Lung (tissue), 12 donors: Measurements from ENCODE around the gene HK1. TPM values are rescaled to one million over a fixed set of nuclear protein-coding genes. Genes with fewer than 3 reads are reported as not detected.
A peak's percentile ranks its signal among the peaks of the same experiment; 100 is the strongest.
"Not testable (repeated sequence)": the region's sequence is repeated elsewhere in the genome, so short reads cannot be mapped to it uniquely, and the experiment has no call there.

Source experiments
- ATAC-seq: fragments of 200-7000 bp; cut with Tn5 transposase; one replicate; pipeline ENCODE4 v1.9.1; 2020; ENCODE audit warnings: moderate number of reproducible peaks; ENCODE audit not compliant: insufficient read depth, low FRiP score
- DNase-seq, 3 donors: peaks; one replicate each; pipeline ENCODE4 v3.0.0-alpha.2; 2013 to 2017
- H3K27ac ChIP-seq, 2 donors: one replicate each; pipeline ENCODE4 v1.5.1; 2013; ENCODE audit warnings: mild to moderate bottlenecking in 2 of 2, moderate library complexity in 2 of 2, control low read depth in 1 of 2, inconsistent platforms in 1 of 2, low read depth in 1 of 2, low read length in 1 of 2
- H3K27me3 ChIP-seq, 3 donors: one replicate each; pipeline ENCODE4 v1.5.1; 2013; ENCODE audit warnings: low read length in 2 of 3; ENCODE audit not compliant: control insufficient read depth in 3 of 3, insufficient read depth in 3 of 3
- H3K36me3 ChIP-seq, 4 donors: one replicate each; pipeline ENCODE4 v1.5.1; 2013; ENCODE audit warnings: low read length in 4 of 4, mild to moderate bottlenecking in 1 of 4, moderate library complexity in 1 of 4; ENCODE audit not compliant: control insufficient read depth in 4 of 4, insufficient read depth in 4 of 4
- H3K4me1 ChIP-seq, 5 donors: one replicate each; pipeline ENCODE4 v1.5.1; 2013; ENCODE audit warnings: low read length in 5 of 5, mild to moderate bottlenecking in 2 of 5, moderate library complexity in 1 of 5; ENCODE audit not compliant: control insufficient read depth in 5 of 5, insufficient read depth in 5 of 5
- H3K4me3 ChIP-seq: one replicate; pipeline ENCODE4 v1.5.1; 2013; ENCODE audit warnings: mild to moderate bottlenecking, control low read depth, moderate library complexity
- H3K9ac ChIP-seq, 2 donors: one replicate each; pipeline ENCODE4 v1.5.1; 2013; ENCODE audit warnings: low read length in 2 of 2, control low read depth in 1 of 2; ENCODE audit not compliant: insufficient read depth in 1 of 2
- H3K9me3 ChIP-seq, 4 donors: one replicate each; pipeline ENCODE4 v1.5.1; 2013; ENCODE audit warnings: low read length in 3 of 4, mild to moderate bottlenecking in 1 of 4, moderate library complexity in 1 of 4; ENCODE audit not compliant: control insufficient read depth in 4 of 4, insufficient read depth in 3 of 4
- WGBS, 2 donors: extraction: QIAGEN DNeasy Blood & Tissue Kit; methylation state at CpG; one replicate each; pipeline ENCODE4 v1.1.7; 2013; 5-methylcytosine and 5-hydroxymethylcytosine counted together
- polyA plus RNA-seq, 2 donors: library from polyadenylated mRNA; stranded (reverse); fragments of 200-250 nt; gene quantifications; one replicate each; pipeline ENCODE4 v1.2.1, GENCODE V29; 2013
- total RNA-seq, 2 donors: library from RNA; depleted of rRNA in 1 of 2; stranded (reverse); fragments of >200 nt in 1 of 2; gene quantifications; one replicate each; pipeline ENCODE4 v1.2.1, GENCODE V29; 2014 to 2021
- TF ChIP-seq, protein P1 (sequence below): IDR thresholded peaks from 2 replicates; pipeline ENCODE4 v1.5.1; 2012; ENCODE audit warnings: mild to moderate bottlenecking; ENCODE audit errors: control extremely low read depth, extremely low read depth
- donor health status: control.
- donor health status: control.
- donor health status: Bipolar disorder and iron deficiency.
- donor health status: healthy.
- donor health status: DM: yes; HTN: yes; CAD: no.

Gene HK1
- total and polyA plus RNA-seq, 4 donors = 33.6 to 120 (median 78.0) TPM

DNA sequence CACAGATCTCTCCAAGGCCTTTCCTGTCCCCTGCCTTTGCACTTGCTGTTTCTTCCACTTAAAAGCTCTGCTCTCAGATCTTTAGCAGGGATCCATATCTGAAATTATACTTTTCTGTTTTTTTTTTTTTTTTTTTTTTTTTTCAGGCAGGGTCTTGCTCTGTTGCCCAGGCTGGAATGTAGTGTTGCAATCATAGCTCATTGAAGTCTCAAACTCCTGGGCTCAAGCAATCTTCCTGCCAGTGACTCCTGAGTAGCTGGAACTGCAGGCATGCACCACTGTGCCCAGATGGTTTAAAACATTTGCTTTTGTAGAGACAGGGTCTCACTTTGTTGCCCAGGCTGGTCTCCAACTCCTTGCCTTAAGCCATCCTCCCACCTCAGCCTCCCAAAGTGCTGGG, 167.9 kb downstream of the HK1 start:
- Histone ChIP-seq H3K36me3 (no peaks in the 10 kb centered on the region), H3K9me3 (no peaks in the 10 kb centered on the region), H3K9ac (no peak overlapping the region), H3K27me3 (no peaks in the 10 kb centered on the region), H3K27ac (peak overlapping the region in 1 of 2 donors; percentile 48), H3K4me3 (no peak overlapping the region), H3K4me1 (peaks cover 0 to 13% (median 0%) of the 10 kb centered on the region in 5 donors)
- TF ChIP-seq, protein P1, sequence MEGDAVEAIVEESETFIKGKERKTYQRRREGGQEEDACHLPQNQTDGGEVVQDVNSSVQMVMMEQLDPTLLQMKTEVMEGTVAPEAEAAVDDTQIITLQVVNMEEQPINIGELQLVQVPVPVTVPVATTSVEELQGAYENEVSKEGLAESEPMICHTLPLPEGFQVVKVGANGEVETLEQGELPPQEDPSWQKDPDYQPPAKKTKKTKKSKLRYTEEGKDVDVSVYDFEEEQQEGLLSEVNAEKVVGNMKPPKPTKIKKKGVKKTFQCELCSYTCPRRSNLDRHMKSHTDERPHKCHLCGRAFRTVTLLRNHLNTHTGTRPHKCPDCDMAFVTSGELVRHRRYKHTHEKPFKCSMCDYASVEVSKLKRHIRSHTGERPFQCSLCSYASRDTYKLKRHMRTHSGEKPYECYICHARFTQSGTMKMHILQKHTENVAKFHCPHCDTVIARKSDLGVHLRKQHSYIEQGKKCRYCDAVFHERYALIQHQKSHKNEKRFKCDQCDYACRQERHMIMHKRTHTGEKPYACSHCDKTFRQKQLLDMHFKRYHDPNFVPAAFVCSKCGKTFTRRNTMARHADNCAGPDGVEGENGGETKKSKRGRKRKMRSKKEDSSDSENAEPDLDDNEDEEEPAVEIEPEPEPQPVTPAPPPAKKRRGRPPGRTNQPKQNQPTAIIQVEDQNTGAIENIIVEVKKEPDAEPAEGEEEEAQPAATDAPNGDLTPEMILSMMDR = no peak
- ATAC-seq (no peak), DNase-seq (no peak)

GRCh38 chr10:69446650-69447151, 168.4 kb downstream of the HK1 start:
- H3K4me1 ChIP-seq = peaks cover 0 to 13% (median 0%) of the 10 kb centered on the region in 5 donors
- no peak overlapping the region for H3K9ac ChIP-seq
- no peak for DNase-seq
- no peak overlapping the region for H3K4me3 ChIP-seq
- WGBS, 2 donors = 38 to 40% methylated on average over 3 of the region's 3 CpGs
- TF ChIP-seq, protein P1 = no peak
- H3K27me3 ChIP-seq = peaks cover 0 to 2% (median 1%) of the 10 kb centered on the region in 3 donors
- no peaks in the 10 kb centered on the region for H3K9me3 ChIP-seq
- no peak for ATAC-seq
- H3K36me3 ChIP-seq = no peaks in the 10 kb centered on the region
- H3K27ac ChIP-seq = no peak overlapping the region

DNA sequence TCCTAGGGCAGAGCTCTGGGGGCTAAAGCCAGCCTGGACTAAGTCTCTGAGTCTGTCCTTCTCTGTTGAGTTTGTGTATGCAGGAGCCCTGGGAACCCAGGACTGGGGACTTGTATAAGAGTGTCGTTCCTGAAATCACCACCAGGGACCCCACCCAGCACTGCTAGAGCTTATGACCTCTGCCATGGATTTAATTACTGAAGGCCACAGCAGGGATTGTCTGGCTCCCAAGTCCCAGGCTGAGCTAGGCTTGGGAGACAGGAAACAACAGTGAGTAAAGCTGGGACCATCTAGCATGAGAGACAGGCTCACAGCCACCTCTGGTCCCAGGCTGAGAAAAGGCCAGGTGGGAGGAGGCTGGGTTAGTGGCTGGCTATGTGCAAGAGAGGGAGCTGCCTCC, 171.5 kb downstream of the HK1 start:
- ATAC-seq (no peak), DNase-seq (peak in 1 of 3 donors; percentile 44)
- Histone ChIP-seq H3K9me3 (no peaks in the 10 kb centered on the region), H3K36me3 (no peaks in the 10 kb centered on the region), H3K9ac (no peak overlapping the region), H3K27me3 (peaks cover 0 to 12% (median 5%) of the 10 kb centered on the region in 3 donors), H3K27ac (peak overlapping the region in 1 of 2 donors; percentile 82), H3K4me1 (peaks cover 0 to 19% (median 0%) of the 10 kb centered on the region in 5 donors), H3K4me3 (no peak overlapping the region)
- whole genome bisulfite sequencing, 2 donors = 10 to 12% methylated on average over 1 of the region's 1 CpG
- TF ChIP-seq, protein P1 = peak; percentile 1

DNA sequence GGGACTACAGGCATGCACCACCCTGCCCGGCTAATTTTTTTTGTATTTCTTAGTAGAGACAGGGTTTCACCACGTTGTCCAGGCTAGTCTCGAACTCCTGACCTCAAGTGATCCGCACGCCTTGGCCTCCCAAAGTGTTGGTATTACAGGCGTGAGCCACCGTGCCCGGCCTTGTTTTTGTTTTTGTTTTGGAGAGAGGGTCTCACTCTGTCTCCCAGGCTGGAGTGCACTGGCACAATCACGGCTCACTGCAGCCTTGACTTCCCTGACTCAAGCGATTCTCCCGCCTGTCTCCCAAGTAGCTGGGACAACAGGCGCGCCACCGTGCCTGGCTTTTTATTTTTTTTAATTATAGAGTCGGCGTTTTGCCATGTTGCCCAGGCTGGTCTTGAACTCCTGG, 172.1 kb downstream of the HK1 start:
- H3K4me3 ChIP-seq, DNase-seq, H3K36me3 ChIP-seq, H3K9me3 ChIP-seq, H3K9ac ChIP-seq, ATAC-seq: not testable (repeated sequence)
- Histone ChIP-seq H3K27me3 (peaks cover 0 to 12% (median 5%) of the 10 kb centered on the region in 3 donors), H3K4me1 (peaks cover 0 to 19% (median 0%) of the 10 kb centered on the region in 5 donors), H3K27ac (peak overlapping the region; percentile 17 to 82)
- 82 to 88% methylated on average over 16 of the region's 16 CpGs for WGBS, 2 donors
